ENCODE data around the gene KIF6. TPM values are rescaled to one million over a fixed set of nuclear protein-coding genes. Genes with fewer than 3 reads are reported as not detected.
"Not testable (repeated sequence)": the region's sequence is repeated elsewhere in the genome, so short reads cannot be mapped to it uniquely, and the experiment has no call there.

Gene KIF6
- total RNA-seq, 4 donors from 2014 or later = 0.83 to 2.6 (median 1.1) TPM

DNA sequence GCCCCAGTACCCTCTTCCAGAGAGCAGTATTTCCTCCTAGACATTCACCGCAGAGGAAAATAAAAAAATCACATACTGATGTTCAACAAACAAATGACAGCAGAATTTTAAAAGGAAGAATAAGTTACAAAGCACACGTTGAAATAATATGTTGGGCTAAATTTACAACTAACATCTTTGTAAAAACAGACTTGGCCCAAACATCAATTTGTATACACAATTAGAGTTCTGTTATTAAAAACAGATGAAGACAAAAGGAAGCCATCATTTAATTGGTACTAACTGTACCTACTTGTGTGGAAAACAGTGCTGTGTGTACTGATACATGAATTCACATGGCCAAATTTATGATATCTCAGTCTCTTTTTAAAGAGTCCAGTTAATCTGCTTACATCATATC lies 46.3 kb downstream of the KIF6 start:
- intact Hi-C loops (cut with DNase I) = no loop called here
- no peak for DNase-seq (ENCODE audit: extremely low spot score)
- TF ChIP-seq EP300 (IDR thresholded peaks at IDR 0.05) (no peak), POLR2AphosphoS5 (IDR thresholded peaks at IDR 0.05) (no peak), POLR2A (IDR thresholded peaks at IDR 0.05; ENCODE audit: low read depth) (no peak)
- TF ChIP-seq, protein P1, sequence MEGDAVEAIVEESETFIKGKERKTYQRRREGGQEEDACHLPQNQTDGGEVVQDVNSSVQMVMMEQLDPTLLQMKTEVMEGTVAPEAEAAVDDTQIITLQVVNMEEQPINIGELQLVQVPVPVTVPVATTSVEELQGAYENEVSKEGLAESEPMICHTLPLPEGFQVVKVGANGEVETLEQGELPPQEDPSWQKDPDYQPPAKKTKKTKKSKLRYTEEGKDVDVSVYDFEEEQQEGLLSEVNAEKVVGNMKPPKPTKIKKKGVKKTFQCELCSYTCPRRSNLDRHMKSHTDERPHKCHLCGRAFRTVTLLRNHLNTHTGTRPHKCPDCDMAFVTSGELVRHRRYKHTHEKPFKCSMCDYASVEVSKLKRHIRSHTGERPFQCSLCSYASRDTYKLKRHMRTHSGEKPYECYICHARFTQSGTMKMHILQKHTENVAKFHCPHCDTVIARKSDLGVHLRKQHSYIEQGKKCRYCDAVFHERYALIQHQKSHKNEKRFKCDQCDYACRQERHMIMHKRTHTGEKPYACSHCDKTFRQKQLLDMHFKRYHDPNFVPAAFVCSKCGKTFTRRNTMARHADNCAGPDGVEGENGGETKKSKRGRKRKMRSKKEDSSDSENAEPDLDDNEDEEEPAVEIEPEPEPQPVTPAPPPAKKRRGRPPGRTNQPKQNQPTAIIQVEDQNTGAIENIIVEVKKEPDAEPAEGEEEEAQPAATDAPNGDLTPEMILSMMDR (IDR thresholded peaks at IDR 0.05) = no peak
- H3K4me1 ChIP-seq = peaks cover 0 to 10% (median 6%) of the 10 kb centered on the region in 4 donors
- H3K9me3 ChIP-seq = no peaks in the 10 kb centered on the region
- H3K36me3 ChIP-seq = no peaks in the 10 kb centered on the region
- WGBS = 82% methylated on average over 2 of the region's 2 CpGs
- H3K4me3 ChIP-seq = no peak overlapping the region
- no peak overlapping the region for H3K27ac ChIP-seq (replicated peaks in 1 of 4)
- no peaks in the 10 kb centered on the region for H3K27me3 ChIP-seq

DNA sequence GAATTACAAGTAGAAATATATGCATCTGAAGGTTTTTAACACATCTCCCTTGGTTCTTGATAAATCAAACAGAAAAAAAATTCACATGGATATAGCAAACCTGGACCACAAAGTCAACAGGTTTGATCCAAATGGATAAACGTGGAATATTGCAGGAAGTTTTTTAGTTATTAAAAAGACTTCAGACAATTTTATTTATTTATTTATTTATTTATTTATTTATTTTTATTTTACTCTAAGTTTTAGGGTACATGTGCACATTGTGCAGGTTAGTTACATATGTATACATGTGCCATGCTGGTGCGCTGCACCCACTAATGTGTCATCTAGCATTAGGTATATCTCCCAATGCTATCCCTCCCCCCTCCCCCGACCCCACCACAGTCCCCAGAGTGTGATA lies 47.9 kb downstream of the KIF6 start:
- 88% methylated on average over 2 of the region's 3 CpGs for WGBS
- H3K27ac ChIP-seq (replicated peaks in 1 of 4); H3K36me3 ChIP-seq; DNase-seq (ENCODE audit: extremely low spot score); intact Hi-C loops (cut with DNase I); H3K4me3 ChIP-seq; H3K27me3 ChIP-seq: not testable (repeated sequence)
- H3K4me1 ChIP-seq = peaks cover 0 to 14% (median 9%) of the 10 kb centered on the region in 4 donors
- H3K9me3 ChIP-seq = peaks cover 0 to 10% (median 5%) of the 10 kb centered on the region in 4 donors

DNA sequence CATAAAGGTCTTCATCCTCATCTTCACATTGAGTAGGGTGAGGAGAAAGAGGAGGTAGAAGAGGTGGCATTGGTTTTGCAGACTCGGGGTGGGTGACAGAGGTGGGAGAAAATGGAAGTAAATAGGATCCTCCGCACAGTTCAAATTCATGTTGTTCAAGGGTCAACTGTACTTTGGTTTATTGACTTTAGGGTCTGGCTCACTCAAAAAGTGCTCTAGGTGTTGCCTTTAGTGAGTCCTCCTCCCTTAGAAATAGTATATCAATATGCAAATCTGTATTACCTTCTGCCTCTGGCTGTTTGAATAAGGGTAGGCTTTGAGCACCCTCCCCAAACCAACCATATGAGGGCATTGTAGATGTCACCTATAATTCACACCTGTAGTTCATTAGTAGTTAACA lies 54.7 kb downstream of the KIF6 start:
- TF ChIP-seq POLR2A (IDR thresholded peaks at IDR 0.05; ENCODE audit: low read depth) = no peak
- no peak for TF ChIP-seq POLR2AphosphoS5 (IDR thresholded peaks at IDR 0.05)
- TF ChIP-seq EP300 (IDR thresholded peaks at IDR 0.05) = no peak
- TF ChIP-seq, protein P1 (IDR thresholded peaks at IDR 0.05) = no peak

DNA sequence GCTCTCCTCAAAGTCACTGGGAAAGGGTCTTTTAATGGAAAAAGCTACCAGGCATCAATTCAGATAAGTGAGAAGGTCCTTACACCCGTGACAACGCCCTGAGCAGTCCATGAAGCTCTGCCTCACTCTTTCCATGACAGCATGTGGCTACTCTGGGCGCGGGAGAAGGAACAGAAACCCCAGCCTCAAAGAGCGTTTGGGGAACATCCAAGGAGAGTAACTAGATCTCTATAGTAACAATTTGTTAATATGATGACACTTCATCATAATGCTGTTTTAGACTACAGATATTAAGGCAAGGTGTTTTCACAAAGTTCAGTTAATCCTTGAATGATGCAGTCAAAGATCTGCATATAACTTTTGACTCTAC lies 55.2 kb downstream of the KIF6 start:
- DNase-seq (ENCODE audit: extremely low spot score) = no peak
- H3K9me3 ChIP-seq = peaks cover 0 to 11% (median 5%) of the 10 kb centered on the region in 4 donors
- no peaks in the 10 kb centered on the region for H3K27me3 ChIP-seq
- H3K4me3 ChIP-seq = no peak overlapping the region
- 84% methylated on average over 5 of the region's 5 CpGs for WGBS
- TF ChIP-seq POLR2A (IDR thresholded peaks at IDR 0.05; ENCODE audit: low read depth) = no peak
- no peak for TF ChIP-seq POLR2AphosphoS5 (IDR thresholded peaks at IDR 0.05)
- TF ChIP-seq, protein P1 (IDR thresholded peaks at IDR 0.05) = no peak
- TF ChIP-seq EP300 (IDR thresholded peaks at IDR 0.05) = no peak
- H3K27ac ChIP-seq (replicated peaks in 1 of 4) = peak overlapping the region in 3 of 4 donors; percentile 32 to 60 (median 55)
- H3K4me1 ChIP-seq = peaks cover 0 to 64% (median 42%) of the 10 kb centered on the region in 4 donors
- intact Hi-C loops (cut with DNase I) = no loop called here
- H3K36me3 ChIP-seq = no peaks in the 10 kb centered on the region

More for the DNA sequence above, 54.7 kb downstream of the KIF6 start:
- Histone ChIP-seq H3K27me3 (no peaks in the 10 kb centered on the region), H3K9me3 (peaks cover 0 to 11% (median 5%) of the 10 kb centered on the region in 4 donors), H3K27ac (replicated peaks in 1 of 4) (peak overlapping the region in 2 of 4 donors; percentile 32 to 60), H3K4me1 (peaks cover 0 to 58% (median 36%) of the 10 kb centered on the region in 4 donors), H3K4me3 (no peak overlapping the region), H3K36me3 (no peaks in the 10 kb centered on the region)
- intact Hi-C loops (cut with DNase I) = no loop called here
- 92% methylated on average over 2 of the region's 2 CpGs for WGBS
- DNase-seq (ENCODE audit: extremely low spot score) = no peak

DNA sequence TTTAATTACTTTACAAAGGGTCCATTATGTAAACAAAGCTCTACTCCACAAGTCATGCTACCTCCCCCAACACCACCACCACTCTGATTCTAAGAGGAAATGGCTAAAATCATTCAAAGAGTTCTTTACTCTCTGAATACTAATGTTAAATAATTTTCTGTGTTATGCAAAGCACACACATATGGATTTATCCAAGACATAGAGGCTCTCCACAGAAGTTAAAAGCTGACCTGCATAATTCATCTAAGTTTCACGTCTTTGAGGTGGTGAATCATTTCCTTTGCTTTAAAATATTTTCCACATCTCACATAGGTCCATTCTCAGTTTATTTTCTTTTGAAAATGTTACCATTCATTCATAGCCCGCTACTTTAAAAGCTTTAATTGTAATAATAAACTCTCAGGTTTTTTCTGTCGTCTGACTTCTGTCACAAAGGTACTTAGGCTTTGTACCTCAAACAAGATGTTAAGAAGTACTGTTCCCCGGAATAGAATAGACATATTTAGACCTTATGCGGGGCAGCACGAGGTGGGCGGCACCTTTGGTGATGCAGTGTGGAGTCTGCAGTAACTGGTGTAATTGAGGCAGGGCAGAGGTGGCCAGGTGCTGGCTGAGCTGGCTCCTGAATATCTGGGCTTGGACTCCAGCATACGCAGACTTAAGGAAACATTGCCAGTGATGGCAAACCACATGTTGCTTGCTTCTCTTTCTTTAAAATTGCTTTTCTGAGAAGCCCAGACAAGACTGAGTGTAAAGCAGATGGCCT lies 55.8 kb downstream of the KIF6 start:
- no peaks in the 10 kb centered on the region for H3K27me3 ChIP-seq
- H3K9me3 ChIP-seq = peaks cover 0 to 11% (median 5%) of the 10 kb centered on the region in 4 donors
- H3K4me1 ChIP-seq = peaks cover 0 to 66% (median 45%) of the 10 kb centered on the region in 4 donors
- H3K36me3 ChIP-seq = no peaks in the 10 kb centered on the region
- peak overlapping the region in 3 of 4 donors; percentile 32 to 60 (median 55) for H3K27ac ChIP-seq (replicated peaks in 1 of 4)
- intact Hi-C loops (cut with DNase I) = no loop called here
- no peak for DNase-seq (ENCODE audit: extremely low spot score)
- TF ChIP-seq EP300 (IDR thresholded peaks at IDR 0.05) = no peak
- TF ChIP-seq POLR2A (IDR thresholded peaks at IDR 0.05; ENCODE audit: low read depth) = no peak
- TF ChIP-seq, protein P1 (IDR thresholded peaks at IDR 0.05) = no peak
- no peak for TF ChIP-seq POLR2AphosphoS5 (IDR thresholded peaks at IDR 0.05)
- no peak overlapping the region for H3K4me3 ChIP-seq
- WGBS = 56% methylated on average over 7 of the region's 8 CpGs

All from esophagus muscularis mucosa (tissue), 4 donors.